Medulla oblongata (tissue), 1 donor: Measurements from ENCODE around the gene DMRT1.

Experiments used
- DNase-seq: peaks from one replicate; pipeline ENCODE4 v3.0.0-alpha.2; 2015; ENCODE audit errors: extremely low spot score

Gene DMRT1

DNA sequence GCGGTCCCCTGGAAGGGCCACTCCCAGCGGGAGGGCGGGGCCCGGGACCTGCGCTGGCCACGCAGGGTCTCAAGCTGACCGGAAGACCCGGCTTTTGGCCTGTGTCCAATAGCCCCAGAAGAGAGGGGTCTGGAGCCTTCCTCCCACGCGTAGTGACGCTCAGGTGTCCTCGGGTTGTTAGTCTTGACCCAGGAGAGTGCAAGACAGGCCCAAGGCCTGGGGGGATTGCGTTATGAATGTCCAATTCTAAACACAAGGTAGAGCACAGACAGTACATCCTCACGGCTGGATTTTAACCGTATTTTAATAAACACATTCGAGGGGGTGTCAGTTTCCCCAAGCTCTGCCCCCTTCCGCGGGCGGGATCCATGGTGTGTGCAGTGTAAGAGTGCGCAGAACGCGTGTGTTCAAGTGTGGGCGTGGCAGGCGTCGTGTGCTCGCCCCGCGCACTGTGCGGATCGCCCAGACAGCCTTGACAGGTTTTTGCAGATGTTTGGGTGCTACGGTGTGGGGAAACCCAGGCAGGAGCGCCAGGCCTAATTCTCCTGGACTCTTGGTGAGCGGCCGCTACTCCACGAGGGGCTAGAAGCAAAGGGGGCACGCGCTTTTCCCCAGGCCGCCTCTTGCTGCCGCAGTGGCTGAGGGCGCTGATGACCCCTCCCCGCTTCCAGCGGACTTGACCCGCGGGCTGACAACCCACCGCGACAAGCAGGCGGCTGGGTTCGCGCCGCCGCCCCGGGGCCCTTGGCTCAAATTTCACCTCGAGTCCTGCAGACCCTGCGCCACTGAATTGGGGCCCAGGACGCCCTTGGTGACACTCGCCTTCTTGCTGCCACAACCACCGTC lies 128.9 kb downstream of the DMRT1 start:
- DNase-seq: no peak

DNA sequence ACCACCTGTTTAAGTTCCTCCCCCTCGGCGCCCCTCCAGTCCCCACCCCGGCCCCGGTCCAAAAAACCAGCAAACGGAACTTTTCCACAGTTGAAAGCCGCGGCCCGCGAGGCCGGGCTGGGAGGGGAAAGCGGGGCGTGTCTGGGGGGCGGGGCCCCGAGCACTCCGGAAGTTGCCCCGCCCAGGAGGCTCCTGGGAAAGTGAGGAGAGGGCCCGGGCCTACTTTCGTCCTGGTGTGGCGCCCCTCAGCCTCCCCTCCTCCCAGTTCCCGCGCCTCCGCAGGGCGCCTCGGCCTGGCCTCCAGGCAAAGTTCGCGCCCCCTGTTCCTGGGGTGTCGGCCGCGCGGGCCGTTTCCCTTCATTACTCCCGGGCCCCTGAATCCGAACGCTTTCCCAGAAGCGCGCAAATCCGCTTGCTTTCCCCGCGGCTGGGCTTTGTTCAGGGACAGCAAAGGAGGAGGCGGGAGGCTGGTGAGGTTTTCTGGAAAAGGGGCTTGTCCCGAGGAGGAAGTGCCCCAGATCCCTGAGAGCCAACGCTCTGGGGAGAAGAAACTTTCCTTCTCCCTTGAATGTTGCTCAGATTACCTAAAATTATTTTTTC lies 130.5 kb downstream of the DMRT1 start:
- no peak for DNase-seq

DNA sequence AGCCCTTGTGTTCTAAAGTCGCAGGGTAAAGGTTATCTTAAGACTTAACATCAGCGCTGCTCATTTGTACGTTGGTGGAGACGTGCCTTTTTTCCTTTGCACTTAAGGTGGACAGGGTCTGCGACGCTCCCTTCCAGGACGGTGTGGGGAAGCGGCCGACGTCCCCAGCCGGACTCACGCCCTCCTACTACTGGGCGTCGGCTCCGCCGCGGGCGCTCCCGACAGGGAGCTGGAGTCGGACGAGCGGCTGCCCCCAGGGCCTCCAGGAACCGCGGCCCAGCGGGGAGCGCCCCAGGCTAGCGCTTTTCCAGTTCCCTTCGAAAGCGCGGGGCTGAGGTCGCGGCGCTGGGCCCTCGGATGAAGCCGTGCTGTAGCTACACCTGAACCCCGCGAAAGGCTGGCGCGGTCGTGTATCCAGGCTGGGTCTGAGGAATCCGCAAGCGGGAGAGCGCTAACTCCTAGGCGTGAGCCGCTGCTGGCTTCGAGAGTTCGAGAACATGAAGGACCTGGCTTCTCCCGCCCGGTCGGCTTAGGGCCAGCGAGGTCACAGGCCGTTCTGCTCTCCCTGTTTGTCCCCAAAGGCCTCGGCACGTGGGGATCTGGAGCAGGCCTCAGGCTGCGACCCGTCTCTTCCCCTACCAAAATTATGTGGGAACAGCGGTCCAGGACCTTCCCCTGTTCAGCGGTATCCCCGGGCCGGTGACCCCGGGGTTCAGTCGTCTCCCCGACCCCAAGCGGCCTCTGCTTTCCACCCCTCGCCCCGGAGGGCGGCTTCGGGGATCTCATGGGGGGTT lies 131.2 kb downstream of the DMRT1 start:
- DNase-seq: no peak

DNA sequence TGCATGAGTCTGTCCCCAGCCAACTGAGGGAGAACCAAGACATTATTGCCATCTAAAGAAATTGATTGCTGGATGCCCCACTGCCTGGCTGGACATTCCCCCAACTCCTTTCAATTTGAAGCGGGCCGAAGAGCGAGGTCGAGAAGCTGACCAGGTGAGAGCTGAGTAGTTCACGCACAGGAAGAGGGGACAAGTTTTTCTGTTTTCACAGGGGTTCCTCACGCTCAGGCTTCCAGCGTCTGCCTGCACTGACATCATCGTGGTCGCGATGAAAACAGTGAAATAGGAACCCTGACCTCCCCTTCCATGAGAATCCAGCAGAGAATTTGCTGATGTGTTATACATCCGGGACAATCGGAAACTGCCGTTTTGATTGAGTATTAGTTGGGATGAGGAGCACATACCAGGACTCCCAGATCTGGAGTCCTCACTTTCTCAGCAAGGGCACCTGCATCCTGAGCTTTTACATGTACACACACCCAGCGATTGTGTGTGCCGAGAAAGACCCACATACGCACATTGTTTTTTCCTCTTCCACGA lies 131.9 kb downstream of the DMRT1 start:
- no peak for DNase-seq

DNA sequence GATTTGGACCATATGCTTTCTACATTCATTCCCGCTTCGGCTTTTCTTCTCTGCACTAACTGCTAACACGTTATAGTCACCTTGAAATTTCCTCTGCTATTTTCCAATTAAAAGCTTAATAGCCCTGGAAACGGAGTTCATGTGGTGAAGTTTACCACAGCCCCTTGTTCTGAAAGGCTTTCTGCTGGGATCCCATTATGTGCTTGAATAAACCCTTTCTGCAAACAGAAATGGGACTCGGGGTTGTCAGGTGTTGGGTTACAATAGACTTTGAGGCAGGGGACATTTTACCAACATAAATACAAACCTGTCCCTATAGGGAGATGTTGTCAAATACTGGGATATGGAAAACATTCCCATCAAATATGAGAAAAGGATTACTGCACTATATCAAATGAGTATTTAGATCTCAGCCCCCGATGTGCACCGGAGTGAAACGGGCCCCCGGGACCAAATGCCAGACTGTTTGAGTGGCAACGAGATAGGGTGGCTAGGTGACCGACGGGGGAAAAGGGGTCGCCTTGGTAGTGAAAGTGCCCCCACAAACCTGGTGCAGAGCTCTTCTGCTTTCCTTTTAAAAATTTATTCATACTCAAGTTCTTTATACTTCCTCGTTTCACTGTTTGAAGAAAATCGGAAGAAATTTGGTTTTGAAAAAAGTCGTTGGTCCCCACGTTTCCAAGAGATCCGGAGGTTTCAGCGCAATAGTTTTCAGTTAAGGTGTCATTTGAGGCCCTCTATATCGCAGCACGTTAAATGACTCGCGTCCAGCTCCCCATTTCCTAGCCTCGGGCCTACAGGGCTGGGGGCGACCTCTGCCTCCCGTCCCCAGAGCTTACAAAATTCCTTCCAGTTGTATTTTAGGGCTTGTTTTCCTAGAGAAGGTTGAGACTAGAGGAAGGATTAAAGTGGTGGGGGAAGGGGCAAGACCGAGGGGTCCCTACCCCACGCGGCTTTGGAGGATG lies 132.8 kb downstream of the DMRT1 start:
- DNase-seq: no peak

DNA sequence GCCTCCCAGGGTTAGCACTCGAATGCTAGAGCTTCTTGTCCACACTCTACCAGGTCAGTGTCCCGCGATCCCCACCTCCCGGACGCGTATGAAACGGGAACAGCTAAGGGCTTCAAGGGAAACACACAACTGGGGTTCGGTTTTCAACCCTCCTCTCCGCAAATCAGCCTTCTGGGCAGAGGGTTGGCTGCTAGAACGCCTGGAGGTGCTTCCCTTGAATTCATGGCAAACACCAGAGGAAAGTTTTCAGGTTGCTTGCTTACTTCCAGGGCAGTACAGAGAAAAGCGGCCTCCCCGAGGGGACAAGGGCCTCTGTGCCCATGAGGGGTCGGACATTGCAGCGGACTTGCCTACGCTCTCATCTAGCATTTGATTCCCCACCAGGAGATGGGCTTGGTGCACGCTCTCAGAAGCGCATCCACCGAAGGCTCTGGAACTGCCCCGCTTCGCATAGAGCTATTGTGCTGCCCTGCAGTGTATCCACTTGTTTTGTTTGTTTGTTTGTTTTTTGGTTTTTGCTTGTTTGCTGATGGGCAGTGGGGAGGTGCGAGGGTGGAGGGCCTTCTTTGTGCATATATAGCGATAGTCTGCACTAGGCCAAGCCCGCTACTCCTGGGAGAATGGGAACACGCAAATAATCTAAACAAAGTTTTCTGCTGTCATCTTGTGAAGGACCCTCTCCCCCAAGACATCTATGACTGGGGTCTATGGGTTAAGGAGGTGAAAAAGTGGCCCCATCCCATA lies 133.7 kb downstream of the DMRT1 start:
- DNase-seq: no peak

DNA sequence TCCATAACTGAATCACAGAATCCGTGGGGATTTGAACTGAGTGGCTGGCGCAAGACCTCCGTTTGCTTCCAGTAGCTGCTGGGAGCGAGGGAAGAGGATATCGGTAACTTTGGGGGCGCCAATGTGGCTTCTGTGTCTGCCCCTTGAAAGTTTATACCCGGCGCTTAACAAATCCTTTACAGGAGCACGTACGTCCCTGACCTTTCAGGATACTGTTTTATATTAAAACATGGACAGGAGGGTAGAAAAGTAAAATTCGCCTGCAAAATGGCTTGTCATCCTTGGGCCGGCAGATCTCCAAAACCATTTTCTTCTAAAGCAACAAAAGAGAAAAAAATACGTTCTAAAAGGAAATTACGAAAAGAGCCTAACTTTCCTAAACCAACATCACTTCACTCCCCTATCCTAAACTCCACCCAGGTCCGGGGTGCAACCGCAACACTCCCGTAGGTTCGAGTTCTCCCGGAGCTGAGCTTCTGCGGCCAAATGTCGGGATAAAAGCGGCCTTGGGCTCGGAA lies 134.3 kb downstream of the DMRT1 start:
- no peak for DNase-seq

DNA sequence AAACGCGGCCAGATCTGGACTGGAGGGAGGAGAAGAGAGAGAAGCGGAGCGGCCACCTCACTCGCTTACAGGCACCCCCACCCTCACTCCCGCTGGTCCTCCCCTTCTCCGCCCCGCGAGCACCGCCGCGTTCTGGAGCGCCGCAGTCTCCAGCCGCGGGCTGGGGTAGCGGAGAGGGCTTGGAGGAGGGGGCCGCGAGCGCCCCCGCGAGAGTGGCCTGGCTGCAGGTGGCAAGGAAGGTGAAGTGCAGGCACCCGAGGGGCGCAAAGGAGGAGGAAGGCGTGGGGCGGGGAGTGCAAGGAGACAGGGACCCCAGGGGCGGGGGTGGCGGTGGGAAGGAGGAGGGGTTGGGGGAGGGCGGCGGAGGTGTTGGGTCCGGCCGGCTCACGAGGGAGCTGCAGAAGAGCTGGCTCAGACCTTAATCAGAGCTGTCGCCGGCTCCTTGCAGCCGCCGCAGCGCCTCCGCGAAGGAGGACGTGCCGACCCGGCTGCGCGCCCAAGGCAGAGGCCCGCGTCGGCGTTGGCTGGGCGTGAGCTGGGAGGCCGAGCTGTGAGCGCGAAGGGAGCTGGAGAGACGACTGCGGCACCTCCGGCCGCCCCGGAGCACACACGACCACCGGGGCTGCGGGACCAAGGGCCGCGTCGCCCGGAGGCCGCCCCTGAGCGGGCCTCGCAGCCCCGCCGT lies 134.9 kb downstream of the DMRT1 start, which contains the start of gene DMRT3:
TSS of gene DMRT3 (plus strand) at position 398 of the 685 bp plus-strand sequence. CDS start 347 bp downstream, outside the sequence.
- DNase-seq: no peak

DNA sequence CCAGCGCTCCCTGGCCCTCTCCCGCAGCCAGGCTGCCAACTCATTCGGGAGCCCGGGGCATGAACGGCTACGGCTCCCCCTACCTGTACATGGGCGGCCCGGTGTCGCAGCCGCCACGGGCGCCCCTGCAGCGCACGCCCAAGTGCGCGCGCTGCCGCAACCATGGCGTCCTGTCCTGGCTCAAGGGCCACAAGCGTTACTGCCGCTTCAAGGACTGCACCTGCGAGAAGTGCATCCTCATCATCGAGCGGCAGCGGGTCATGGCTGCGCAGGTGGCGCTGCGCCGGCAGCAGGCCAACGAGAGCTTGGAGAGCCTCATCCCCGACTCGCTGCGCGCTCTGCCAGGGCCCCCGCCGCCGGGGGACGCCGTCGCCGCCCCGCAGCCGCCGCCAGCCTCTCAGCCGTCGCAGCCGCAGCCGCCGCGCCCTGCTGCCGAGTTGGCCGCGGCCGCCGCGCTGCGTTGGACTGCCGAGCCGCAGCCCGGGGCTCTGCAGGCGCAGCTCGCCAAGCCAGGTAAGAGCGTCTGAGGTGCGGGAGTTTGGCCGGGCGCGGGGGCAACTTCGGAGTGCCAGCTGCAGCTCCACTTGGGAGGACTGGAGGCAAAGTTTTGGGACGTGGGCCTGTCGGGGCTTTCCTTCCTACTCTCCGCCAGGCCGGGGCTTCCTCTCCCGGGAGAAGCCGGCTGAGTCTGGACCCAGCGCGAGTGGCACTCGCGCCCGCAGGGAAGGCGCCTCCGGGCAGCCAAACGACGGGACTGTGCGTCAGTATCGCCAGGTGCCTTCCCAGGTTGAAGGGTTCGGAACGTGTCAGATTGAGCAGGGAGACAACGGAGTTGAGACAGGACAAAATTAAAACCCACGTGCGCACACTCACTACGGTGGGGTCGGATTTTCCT lies 135.7 kb downstream of the DMRT1 start:
- no peak for DNase-seq

DNA sequence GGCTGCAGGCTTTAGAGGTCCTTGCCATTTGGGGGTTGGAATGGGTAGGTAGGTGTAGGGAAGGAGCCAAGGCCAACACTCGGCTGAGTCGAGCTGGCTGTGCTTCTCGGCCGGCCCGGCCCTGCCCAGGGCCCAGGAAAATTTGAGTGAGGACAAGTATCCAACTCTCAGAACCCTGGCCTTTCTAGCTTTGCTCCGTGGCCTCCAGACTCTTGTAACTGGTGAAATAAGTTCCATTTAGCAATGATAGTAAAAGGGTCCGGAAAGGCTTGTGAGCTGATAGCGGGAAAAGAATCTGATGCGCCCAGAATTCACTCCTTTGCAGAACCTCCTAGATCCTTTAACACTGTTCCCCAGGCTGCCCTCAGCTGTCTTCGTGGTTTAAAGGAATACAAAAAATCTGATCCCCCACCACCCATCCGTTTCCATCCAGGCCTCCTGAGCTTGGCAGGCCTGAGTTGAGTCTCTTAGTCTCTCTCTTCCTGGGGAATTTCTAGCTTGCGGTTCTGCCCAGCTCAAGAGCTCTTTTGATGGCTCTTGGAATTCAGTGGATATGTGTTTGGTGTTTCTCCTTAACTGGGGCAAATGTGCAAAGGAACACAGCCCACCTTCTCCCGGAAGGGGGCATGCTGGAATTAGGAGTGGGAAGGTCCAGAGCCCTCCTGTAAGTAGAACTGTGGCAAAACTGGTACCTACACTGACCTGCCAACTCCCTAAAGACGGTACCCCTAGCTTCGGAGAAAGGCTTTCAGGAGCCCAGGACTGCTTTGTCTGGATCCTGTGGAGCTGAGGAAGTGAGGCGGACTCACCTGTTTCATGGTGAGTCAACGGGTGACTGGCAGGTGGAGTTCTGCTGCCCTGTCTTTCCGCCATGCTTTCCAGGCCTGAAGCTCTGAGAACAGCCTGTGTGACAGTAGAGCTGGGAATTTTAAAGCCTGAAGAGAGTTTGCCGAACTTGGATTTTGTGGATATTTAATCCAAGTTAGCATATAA lies 136.6 kb downstream of the DMRT1 start:
- DNase-seq: no peak

DNA sequence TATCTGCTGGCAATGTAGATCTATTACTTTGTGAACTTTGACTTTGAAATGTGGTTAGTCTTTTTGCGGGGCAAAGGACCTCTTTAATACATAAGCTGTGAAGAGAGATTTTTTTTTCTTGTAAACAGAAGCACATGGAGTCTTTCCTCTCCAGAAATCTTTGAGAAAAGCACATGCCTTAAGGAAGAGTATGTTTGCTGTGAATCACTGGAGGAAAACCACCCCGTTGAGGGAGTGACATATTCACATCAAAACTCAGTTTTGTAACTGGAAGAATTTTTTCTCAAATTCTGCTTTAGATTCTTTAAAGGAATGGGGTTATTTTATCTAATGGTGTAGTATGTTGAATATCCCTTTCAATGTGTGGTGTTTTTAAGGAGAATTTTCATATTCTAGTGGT lies 138.5 kb downstream of the DMRT1 start:
- no peak for DNase-seq

DNA sequence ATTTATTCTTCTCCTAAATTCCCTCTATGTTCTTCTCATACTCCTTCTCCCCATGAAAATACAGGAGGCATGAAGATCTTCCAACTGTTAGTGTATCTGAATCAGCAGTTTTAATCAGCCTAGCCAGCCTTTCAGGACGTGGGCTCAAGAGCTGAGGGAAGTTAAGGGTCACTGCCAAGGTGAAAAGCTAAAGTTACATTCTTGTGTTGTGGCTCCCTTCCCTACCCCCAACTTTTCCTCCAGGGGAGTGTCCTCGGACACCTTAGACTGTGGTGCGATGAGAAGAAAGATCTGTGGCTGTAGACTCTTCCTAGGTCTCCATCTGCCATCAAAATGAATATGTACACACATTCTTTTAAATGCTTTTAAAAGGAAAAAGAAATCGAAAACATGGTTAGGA lies 139.1 kb downstream of the DMRT1 start:
- no peak for DNase-seq

DNA sequence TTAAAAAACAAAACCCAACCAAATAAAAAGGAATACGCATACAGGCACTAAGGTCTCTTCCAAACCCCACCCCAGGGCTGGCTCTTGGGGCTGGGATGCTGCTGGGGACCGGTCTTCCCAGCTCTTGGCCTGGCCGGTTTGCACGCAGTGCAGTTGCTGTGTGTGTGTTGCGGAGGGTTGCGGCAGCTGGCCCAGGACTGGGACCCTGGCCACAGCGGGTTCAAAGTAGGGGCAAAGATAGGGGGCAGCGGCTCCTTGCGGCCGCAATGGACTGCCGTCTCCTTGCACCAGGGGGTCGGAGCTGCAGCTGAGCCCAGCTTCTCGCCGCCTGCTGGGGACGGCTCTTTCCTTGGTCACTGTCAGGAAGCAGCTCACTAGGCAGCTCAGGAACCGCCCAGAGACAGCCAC lies 140.0 kb downstream of the DMRT1 start:
- no peak for DNase-seq

DNA sequence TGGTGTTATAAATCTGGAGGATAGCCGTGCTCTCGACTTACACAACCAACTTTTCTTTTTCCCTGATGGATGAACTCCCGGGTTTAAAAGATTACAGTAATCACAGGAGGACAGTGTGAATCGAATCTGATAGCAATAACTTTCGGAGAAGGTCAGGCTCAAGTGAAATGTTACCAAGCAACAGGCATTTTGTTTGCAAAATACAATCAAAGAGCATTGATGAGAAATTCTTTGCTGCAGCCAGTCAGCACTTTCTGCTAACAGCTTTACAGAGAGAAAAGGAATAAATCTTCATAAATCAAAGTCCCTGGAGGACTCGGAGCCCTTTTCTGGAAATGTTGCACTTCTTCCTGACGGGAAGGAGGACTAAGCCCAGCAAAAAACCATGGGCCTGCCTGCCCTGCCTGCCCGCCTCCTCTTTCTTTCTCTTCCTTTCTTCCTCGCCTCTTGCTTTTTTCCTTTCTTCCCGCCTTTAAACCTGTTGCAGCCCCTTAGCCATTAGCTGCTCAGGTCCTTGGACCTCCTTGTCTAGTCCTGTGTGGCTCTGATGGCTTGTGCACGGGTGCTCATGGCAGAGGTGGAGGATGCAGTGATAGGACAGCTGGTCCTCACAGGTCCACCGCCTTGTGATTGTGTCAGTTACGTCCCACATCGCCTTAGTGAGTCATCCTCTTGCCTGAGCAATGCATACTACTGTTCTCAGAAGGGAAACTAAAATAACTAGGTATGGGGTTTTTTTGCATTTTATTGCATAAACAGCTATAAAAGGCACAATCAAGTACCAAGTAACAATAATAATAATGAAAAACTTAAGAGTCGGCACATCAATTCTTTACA lies 141.1 kb downstream of the DMRT1 start:
- DNase-seq: no peak

DNA sequence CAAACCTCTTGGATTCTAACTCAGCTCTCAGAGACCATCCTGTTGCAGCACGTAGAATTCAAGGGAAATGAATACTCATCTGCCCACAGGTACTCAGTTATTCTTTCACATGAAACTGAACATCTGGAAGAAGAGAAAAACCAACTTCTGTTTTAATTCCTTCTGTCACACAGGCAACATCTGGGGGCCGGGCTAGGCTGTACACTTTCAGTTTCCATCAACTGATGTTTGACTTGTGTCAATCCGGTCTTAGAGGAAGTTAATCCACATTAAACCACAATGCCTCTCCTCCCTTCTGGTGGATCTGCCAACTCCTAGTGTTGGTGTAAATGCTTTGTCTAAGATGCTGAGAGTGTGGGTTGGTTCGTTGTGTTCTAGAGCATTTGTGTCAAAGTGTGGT lies 152.5 kb downstream of the DMRT1 start:
- DNase-seq: peak; percentile 45

DNA sequence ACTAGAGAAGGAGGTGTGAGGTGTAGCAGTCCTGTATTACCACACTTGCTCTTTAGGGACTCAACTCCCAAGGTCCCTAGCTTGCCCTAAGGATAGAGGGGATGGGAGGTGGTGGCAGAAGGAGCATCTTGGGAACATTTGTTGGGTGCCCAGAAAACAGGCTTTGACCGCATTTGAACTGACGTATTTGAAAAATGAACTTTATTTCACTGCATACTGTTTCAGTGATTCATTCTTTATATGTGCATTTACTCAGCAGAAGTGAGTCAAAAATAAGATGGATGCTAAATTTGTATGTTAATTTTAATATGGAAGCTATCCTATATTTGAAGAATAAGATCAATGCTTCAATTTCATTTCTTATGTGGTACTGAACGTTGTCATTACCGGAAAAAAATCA lies 153.7 kb downstream of the DMRT1 start:
- DNase-seq: no peak
